Right lobe of liver (tissue), 6 donors: Measurements from ENCODE around the gene DDI2. TPM values are rescaled to one million over a fixed set of nuclear protein-coding genes. Genes with fewer than 3 reads are reported as not detected.
"Not testable (repeated sequence)": the region's sequence is repeated elsewhere in the genome, so short reads cannot be mapped to it uniquely, and the experiment has no call there.

Experiments used
- ATAC-seq, 4 donors: fragments of 200-7000 bp; cut with Tn5 transposase; one replicate each; pipeline ENCODE4 v1.9.1; 2020; ENCODE audit warnings: mild to moderate bottlenecking in 4 of 4, moderate library complexity in 4 of 4
- DNase-seq, 3 donors: peaks; one replicate each; pipeline ENCODE4 v3.0.0-alpha.2; 2020
- H3K27ac ChIP-seq, 3 donors: fragments of 200-600 bp; one replicate each; pipeline ENCODE4 v1.8.0; 2022
- H3K27me3 ChIP-seq, 2 donors: fragments of 200-600 bp; one replicate each; pipeline ENCODE4 v1.8.0; 2022
- H3K36me3 ChIP-seq, 4 donors: fragments of 200-600 bp; sonication (generic) in 1 of 4; one replicate each; pipeline versions ENCODE4 v1.5.1 to v1.8.0; 2017 to 2022; ENCODE audit warnings: control low read depth in 1 of 4
- H3K4me1 ChIP-seq, 4 donors: fragments of 200-600 bp; sonication (generic) in 1 of 4; one replicate each; pipeline versions ENCODE4 v1.5.1 to v1.8.0; 2017 to 2022; ENCODE audit warnings: control low read depth in 1 of 4
- H3K4me3 ChIP-seq, 3 donors: fragments of 200-600 bp; one replicate each; pipeline ENCODE4 v1.8.0; 2022
- H3K9me3 ChIP-seq, 4 donors: fragments of 200-600 bp; sonication (generic) in 1 of 4; one replicate each; pipeline versions ENCODE4 v1.5.1 to v1.8.0; 2017 to 2022; ENCODE audit warnings: control low read depth in 1 of 4
- CTCF ChIP-seq, 4 donors: fragments of 200-600 bp in 3 of 4; fragments of 450-650 bp in 1 of 4; IDR thresholded peaks; one replicate each; pipeline versions ENCODE4 v1.5.1 to v1.8.0; 2016 to 2022; ENCODE audit warnings: antibody characterized with exemption in 4 of 4, mild to moderate bottlenecking in 2 of 4
- POLR2A ChIP-seq: fragments of 450-650 bp; IDR thresholded peaks from one replicate; pipeline ENCODE4 v1.6.1; 2017; ENCODE audit warnings: antibody characterized with exemption, mild to moderate bottlenecking
- WGBS: methylation state at CpG from one replicate; pipeline ENCODE4 v1.1.6; 2018; ENCODE audit warnings: low coverage, low lambda C conversion rate; ENCODE audit not compliant: insufficient coverage; ENCODE audit errors: missing lambda C conversion rate; 5-methylcytosine and 5-hydroxymethylcytosine counted together
- intact Hi-C, 2 donors: fragments of 100-400 bp; cut with DNase I; formaldehyde crosslinking; loops; one replicate each; pipeline versions ENCODE4 v1.11.2 to v1.14.1; 2022
- total RNA-seq, 6 experiments: library from RNA; depleted of rRNA in 2 of 6; stranded (reverse); fragments of >200 nt in 2 of 6; fragmentation: NEBNext Ultra II Directional in 3 of 6; extraction: Animal tissue kit (Norgen Biotek cat#: 25700) in 3 of 6; gene quantifications; one replicate each; pipeline versions ENCODE4 v1.1.0 to v1.2.4, GENCODE V29; 2016 to 2023
- donor health status: DM: no; HTN: yes; CAD: no.
- donor health status: DM: no; HTN: no; CAD: no.
- donor health status: DM: no; HTN: no; CAD: no.
- donor health status: DM: no; HTN: yes; CAD: no.
- donor health status: DM: no; HTN: yes; CAD: no.

The DDI2 gene
- total RNA-seq, 6 experiments from 2014 or later: 24.9 to 70.0 (median 42.9) TPM

DNA sequence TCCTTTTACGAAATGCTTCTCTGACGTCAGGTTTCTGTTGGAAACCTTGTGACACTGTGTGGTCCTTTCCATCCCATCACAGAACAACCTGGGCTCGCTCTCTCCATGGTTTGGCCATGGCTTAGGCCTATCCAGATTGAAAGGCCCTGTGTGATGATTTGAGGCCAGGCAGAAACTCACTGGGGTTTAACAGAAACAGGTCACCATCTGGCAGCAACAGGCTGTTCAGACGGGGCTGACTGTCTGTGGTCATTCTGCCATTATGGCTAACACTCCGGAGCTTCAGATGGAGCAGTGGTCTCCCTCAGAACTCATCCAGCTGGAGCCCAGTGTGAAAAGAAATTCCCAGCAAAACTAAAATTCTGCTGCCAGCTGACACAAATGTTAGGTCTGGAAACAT is 76.1 kb downstream of the DDI2 start:
- TF ChIP-seq POLR2A (no peak), CTCF (IDR thresholded peaks at IDR 0.05) (no peak)
- no peak for ATAC-seq
- no peaks in the 10 kb centered on the region for H3K27me3 ChIP-seq
- no peak overlapping the region for H3K4me3 ChIP-seq
- no peak for DNase-seq
- 83% methylated on average over 1 of the region's 5 CpGs for WGBS
- no peak overlapping the region for H3K27ac ChIP-seq
- intact Hi-C loops: no loop called here
- no peaks in the 10 kb centered on the region for H3K9me3 ChIP-seq
- peaks cover 0 to 4% (median 2%) of the 10 kb centered on the region in 4 donors for H3K4me1 ChIP-seq
- H3K36me3 ChIP-seq: no peaks in the 10 kb centered on the region

- TF ChIP-seq CTCF (IDR thresholded peaks at IDR 0.05): no peak
- TF ChIP-seq POLR2A: no peak
- no peaks in the 10 kb centered on the region for H3K9me3 ChIP-seq
- WGBS: 50% methylated on average over 6 of the region's 10 CpGs
- peaks cover 0 to 3% (median 1%) of the 10 kb centered on the region in 4 donors for H3K4me1 ChIP-seq
- ATAC-seq: peak; percentile 54 to 79 (median 62)
- no peaks in the 10 kb centered on the region for H3K27me3 ChIP-seq
- intact Hi-C loops: no loop called here
- DNase-seq: no peak
- no peak overlapping the region for H3K4me3 ChIP-seq
- H3K27ac ChIP-seq: peak overlapping the region in 1 of 3 donors; percentile 24
- H3K36me3 ChIP-seq: no peaks in the 10 kb centered on the region
These were observed 79.8 kb downstream of the DDI2 start for GRCh38 chr1:15696956-15697521.

- intact Hi-C loops: no loop called here
- ATAC-seq: no peak
- DNase-seq: no peak
- Histone ChIP-seq H3K4me1 (peaks cover 0 to 6% (median 0%) of the 10 kb centered on the region in 4 donors), H3K27ac (no peak overlapping the region), H3K27me3 (no peaks in the 10 kb centered on the region), H3K36me3 (no peaks in the 10 kb centered on the region), H3K4me3 (no peak overlapping the region), H3K9me3 (no peaks in the 10 kb centered on the region)
- WGBS: 94% methylated on average over 2 of the region's 2 CpGs
- no peak for TF ChIP-seq CTCF (IDR thresholded peaks at IDR 0.05)
- TF ChIP-seq POLR2A: no peak
These were observed 80.9 kb downstream of the DDI2 start for GRCh38 chr1:15698201-15698600.

- intact Hi-C loops, ATAC-seq, H3K27me3 ChIP-seq, DNase-seq, H3K27ac ChIP-seq, H3K4me3 ChIP-seq, H3K9me3 ChIP-seq, H3K36me3 ChIP-seq: not testable (repeated sequence)
- WGBS: 89% methylated on average over 1 of the region's 4 CpGs
- H3K4me1 ChIP-seq: peaks cover 0 to 13% (median 1%) of the 10 kb centered on the region in 4 donors
These were observed 82.1 kb downstream of the DDI2 start for GRCh38 chr1:15699321-15699720.

DNA sequence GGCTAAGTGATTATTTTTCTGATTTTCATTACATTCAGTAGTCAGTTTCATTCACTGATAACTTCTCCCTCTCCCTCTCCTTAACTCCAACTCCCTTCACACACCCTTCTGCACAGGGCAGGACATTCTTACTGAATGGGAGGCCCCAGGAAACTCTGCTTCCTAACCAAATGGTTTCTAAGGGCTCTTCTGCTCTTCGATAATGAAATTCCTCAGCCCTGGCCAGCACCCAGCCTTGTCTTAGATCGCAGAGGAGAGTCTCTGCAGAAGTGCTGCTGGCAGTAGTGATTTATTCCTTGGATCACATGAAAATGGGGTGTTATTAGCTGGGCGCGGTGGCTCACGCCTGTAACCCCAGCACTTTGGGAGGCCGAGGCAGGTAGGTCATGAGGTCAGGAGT is 83.2 kb downstream of the DDI2 start:
- Histone ChIP-seq H3K36me3 (no peaks in the 10 kb centered on the region), H3K27me3 (no peaks in the 10 kb centered on the region), H3K4me3 (no peak overlapping the region), H3K9me3 (no peaks in the 10 kb centered on the region), H3K27ac (no peak overlapping the region), H3K4me1 (peaks cover 0 to 13% (median 1%) of the 10 kb centered on the region in 4 donors)
- ATAC-seq (no peak), DNase-seq (no peak)
- TF ChIP-seq CTCF (IDR thresholded peaks at IDR 0.05): no peak
- no peak for TF ChIP-seq POLR2A
- intact Hi-C loops: no loop called here
- 86% methylated on average over 6 of the region's 6 CpGs for WGBS
